Measurements from ENCODE around the gene SLC25A52.

Gene SLC25A52

DNA sequence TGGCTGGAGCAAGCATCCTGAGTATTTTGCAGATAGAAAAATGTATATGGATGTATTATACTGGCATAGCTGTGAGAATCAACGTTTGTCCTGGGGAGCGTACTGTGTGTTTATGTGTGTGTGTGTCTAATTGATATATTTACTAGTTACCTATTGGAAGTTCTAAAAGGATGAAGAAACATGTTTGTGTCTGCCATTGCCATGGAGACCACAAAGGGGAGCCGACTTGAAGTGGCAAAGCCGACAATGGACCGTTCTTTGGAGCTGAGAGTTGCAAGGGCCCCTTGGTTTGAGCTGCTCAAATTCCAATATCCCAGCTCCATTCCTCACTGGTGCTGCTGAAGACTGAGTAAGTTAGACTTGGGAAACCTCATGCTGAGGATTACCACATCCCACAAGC lies 14.3 kb upstream of the SLC25A52 start:
- peaks cover 32% of the 10 kb centered on the region for H3K9me3 Mint-ChIP-seq
- H3K27ac Mint-ChIP-seq, result no peak overlapping the region
- no peak overlapping the region for H3K4me3 Mint-ChIP-seq
- TF ChIP-seq, protein P1, sequence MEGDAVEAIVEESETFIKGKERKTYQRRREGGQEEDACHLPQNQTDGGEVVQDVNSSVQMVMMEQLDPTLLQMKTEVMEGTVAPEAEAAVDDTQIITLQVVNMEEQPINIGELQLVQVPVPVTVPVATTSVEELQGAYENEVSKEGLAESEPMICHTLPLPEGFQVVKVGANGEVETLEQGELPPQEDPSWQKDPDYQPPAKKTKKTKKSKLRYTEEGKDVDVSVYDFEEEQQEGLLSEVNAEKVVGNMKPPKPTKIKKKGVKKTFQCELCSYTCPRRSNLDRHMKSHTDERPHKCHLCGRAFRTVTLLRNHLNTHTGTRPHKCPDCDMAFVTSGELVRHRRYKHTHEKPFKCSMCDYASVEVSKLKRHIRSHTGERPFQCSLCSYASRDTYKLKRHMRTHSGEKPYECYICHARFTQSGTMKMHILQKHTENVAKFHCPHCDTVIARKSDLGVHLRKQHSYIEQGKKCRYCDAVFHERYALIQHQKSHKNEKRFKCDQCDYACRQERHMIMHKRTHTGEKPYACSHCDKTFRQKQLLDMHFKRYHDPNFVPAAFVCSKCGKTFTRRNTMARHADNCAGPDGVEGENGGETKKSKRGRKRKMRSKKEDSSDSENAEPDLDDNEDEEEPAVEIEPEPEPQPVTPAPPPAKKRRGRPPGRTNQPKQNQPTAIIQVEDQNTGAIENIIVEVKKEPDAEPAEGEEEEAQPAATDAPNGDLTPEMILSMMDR (IDR thresholded peaks at IDR 0.05), result no peak
- peaks cover 18% of the 10 kb centered on the region for H3K4me1 Mint-ChIP-seq
- peaks cover 11% of the 10 kb centered on the region for H3K36me3 Mint-ChIP-seq (ENCODE audit: low read depth)
- H3K27me3 Mint-ChIP-seq (ENCODE audit: low read depth, poor library complexity), result no peaks in the 10 kb centered on the region
- no peak for DNase-seq

DNA sequence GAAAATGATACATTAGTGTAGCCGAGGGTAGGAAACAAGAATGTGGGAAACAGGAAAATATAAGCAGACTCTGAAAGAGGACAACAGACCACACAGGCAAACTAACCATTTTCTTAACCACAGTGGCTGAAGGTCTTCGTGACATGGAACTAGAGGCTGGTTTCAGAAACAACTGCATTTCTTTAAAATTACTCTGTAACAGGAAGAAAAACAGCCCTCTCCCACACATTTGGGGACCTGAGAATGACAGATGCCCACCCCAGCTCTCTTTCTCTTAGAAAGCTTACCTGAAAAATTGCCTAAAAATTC lies 13.8 kb upstream of the SLC25A52 start:
- peaks cover 18% of the 10 kb centered on the region for H3K4me1 Mint-ChIP-seq
- H3K9me3 Mint-ChIP-seq, result peaks cover 26% of the 10 kb centered on the region

DNA sequence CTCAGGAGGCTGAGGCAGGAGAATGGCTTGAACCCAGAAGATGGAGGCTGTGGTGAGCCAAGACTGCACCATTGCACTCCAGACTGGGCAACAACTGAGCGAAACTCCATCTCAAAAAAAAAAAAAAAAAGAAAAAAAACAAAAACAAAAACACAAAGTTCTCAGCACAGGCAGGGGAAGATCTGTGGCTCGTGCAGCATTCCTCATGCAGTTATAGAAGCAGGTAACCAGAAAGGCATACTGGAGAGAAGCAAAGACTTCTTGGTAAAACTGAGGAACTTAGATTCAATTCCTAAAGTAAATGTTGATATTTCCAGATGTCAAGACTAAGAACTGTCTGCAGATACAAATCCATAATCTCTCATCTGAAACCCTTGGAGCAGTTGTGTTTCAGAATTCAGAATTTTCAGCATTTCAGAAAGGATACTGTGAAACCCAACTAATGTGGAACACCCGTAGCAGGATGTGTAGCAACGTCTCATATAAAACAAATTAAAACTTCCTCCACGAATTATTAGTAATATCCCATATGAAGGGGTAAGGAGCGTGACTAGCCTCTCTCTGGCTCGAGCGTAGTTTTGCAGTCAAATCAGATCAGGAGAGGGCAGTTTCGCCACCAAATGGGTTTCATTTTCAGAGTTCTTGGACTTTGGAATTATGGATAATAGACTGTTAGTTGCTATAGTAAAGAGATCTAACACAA lies 13.2 kb upstream of the SLC25A52 start:
- H3K4me3 Mint-ChIP-seq, result no peak overlapping the region
- peaks cover 21% of the 10 kb centered on the region for H3K9me3 Mint-ChIP-seq
- H3K27ac Mint-ChIP-seq, result no peak overlapping the region
- DNase-seq, result no peak
- H3K36me3 Mint-ChIP-seq (ENCODE audit: low read depth), result peaks cover 6% of the 10 kb centered on the region
- TF ChIP-seq, protein P1 (IDR thresholded peaks at IDR 0.05), result no peak
- H3K4me1 Mint-ChIP-seq, result peaks cover 18% of the 10 kb centered on the region
- no peaks in the 10 kb centered on the region for H3K27me3 Mint-ChIP-seq (ENCODE audit: low read depth, poor library complexity)

More for the DNA sequence above, 13.8 kb upstream of the SLC25A52 start:
- no peak for DNase-seq
- no peak overlapping the region for H3K4me3 Mint-ChIP-seq
- H3K36me3 Mint-ChIP-seq (ENCODE audit: low read depth), result peaks cover 6% of the 10 kb centered on the region
- TF ChIP-seq, protein P1 (IDR thresholded peaks at IDR 0.05), result no peak
- H3K27ac Mint-ChIP-seq, result no peak overlapping the region
- no peaks in the 10 kb centered on the region for H3K27me3 Mint-ChIP-seq (ENCODE audit: low read depth, poor library complexity)

DNA sequence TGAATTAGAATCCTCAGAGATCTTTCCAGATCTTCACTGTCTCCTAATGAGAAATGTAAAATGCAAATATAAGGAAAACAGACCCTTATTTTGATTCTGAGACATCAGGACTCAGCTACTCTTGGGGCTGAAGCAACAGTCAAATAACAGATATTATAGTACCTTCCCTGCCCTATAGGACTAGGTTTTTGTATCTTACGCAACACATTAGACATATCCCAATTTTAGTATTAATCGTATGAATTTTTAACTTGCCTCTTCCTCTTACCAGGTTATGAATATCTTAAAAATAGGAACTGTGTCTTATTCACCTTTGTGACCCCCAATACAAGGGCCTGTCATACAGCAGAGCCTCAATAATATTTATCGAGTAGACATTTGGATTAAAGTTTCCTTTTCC lies 12.0 kb upstream of the SLC25A52 start:
- Mint-ChIP-seq H3K4me1 (peaks cover 18% of the 10 kb centered on the region), H3K27me3 (ENCODE audit: low read depth, poor library complexity) (no peaks in the 10 kb centered on the region), H3K4me3 (no peak overlapping the region), H3K27ac (no peak overlapping the region), H3K9me3 (peaks cover 9% of the 10 kb centered on the region), H3K36me3 (ENCODE audit: low read depth) (no peaks in the 10 kb centered on the region)
- DNase-seq, result no peak
- TF ChIP-seq, protein P1 (IDR thresholded peaks at IDR 0.05), result no peak

DNA sequence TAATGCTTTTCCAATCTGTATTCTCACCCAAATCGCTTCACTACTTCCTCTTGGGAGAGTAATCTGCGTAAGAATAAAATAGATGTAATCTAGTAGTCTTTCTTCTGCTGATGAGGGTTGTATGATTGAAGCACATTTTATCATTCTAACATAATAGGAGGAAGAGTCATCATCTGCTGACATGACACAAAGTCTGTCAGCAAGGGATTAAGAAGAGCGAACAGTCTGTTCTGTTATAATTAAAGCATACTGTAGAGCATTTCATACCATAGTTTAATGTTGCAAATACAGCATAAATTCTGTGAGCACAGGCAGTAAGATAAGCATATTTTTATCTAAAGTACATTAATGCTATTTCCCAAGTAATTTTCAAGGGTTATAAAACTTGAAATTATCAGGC lies 10.4 kb downstream of the SLC25A52 start:
- no peak overlapping the region for H3K27ac Mint-ChIP-seq
- TF ChIP-seq, protein P1 (IDR thresholded peaks at IDR 0.05), result no peak
- H3K4me1 Mint-ChIP-seq, result no peaks in the 10 kb centered on the region
- no peaks in the 10 kb centered on the region for H3K9me3 Mint-ChIP-seq
- peaks cover 4% of the 10 kb centered on the region for H3K27me3 Mint-ChIP-seq (ENCODE audit: low read depth, poor library complexity)
- no peaks in the 10 kb centered on the region for H3K36me3 Mint-ChIP-seq (ENCODE audit: low read depth)
- H3K4me3 Mint-ChIP-seq, result no peak overlapping the region
- DNase-seq, result no peak

DNA sequence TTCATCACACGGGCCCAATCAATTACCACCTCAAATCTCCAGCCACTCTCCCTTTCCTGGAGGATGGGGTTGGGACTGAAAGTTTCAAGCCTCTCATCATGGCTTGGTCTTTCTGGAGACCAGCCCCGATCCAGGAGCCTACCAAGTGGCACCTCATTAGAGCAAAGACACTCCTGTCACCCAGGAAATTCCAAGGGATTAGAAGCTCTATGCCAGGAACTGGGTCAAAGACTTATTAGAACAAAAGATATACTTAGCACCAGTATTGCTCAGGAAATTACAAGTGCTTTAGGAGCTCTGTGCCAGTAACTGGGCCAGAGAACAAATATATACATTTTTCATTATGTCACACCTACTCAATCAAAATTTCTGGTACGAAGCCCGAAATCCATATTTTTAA lies 14.3 kb downstream of the SLC25A52 start:
- H3K4me1 Mint-ChIP-seq, result no peaks in the 10 kb centered on the region
- no peak overlapping the region for H3K27ac Mint-ChIP-seq
- no peak for DNase-seq
- TF ChIP-seq, protein P1 (IDR thresholded peaks at IDR 0.05), result no peak
- no peak overlapping the region for H3K4me3 Mint-ChIP-seq
- no peaks in the 10 kb centered on the region for H3K36me3 Mint-ChIP-seq (ENCODE audit: low read depth)
- H3K27me3 Mint-ChIP-seq (ENCODE audit: low read depth, poor library complexity), result peaks cover 4% of the 10 kb centered on the region
- H3K9me3 Mint-ChIP-seq, result peaks cover 12% of the 10 kb centered on the region
